ENCODE results near the gene MAP1LC3A.

Gene MAP1LC3A

DNA sequence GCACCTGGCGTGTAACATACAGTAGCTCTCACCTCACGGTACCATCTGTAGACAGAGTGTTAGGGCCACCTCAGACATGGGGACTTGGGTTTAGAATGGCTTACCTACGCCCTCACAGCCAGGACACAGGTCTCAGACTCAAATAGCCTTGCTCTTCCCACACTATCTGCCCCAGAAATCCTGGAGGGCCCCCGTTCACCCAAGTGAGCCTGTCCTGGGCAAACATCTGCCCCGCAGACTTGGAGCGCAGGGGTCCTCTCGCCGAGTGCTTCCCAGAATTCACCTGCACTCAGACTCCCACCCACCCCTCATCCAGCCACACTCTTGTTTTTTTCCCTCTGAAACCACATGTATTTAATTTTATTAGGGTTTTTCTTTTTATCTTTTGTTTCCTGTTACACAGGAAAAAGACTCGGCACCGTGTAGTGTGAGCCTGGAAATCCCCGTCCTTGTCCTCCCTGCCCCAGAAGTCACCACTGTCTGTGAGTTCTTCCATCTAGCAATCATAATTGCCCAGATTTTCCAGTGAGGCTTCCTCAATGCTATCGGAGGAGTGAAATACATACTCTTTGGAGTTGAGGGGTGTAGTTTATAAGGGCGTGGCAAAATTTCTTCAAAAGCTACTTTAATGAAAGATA, 17.1 kb upstream of the MAP1LC3A start:
- Histone ChIP-seq H3K4me1 (ENCODE audit: control insufficient read depth in 2 of 2, insufficient read depth in 1 of 2, low read depth in 1 of 2, low read length in 2 of 2) (peaks cover 0 to 4% of the 10 kb centered on the region in 2 donors), H4K91ac (ENCODE audit: low read depth, low read length, poor library complexity) (no peak overlapping the region), H3K14ac (ENCODE audit: low read length) (no peak overlapping the region), H3K27me3 (ENCODE audit: control insufficient read depth in 3 of 3, insufficient read depth in 3 of 3, low read depth in 1 of 3, low read length in 3 of 3) (no peaks in the 10 kb centered on the region), H3K18ac (ENCODE audit: low read length) (no peak overlapping the region), H3K79me1 (ENCODE audit: low read depth, low read length) (no peaks in the 10 kb centered on the region), H2AK5ac (ENCODE audit: low read depth, low read length) (no peak overlapping the region), H3K23ac (ENCODE audit: low read depth, low read length, poor library complexity) (no peak overlapping the region), H3K4me3 (ENCODE audit: low read length in 2 of 2) (no peak overlapping the region), H4K8ac (ENCODE audit: low read depth, low read length) (no peak overlapping the region), H2BK15ac (ENCODE audit: low read length) (no peak overlapping the region), H2BK12ac (ENCODE audit: low read length) (no peak overlapping the region), H3K36me3 (replicated peaks in 1 of 2; ENCODE audit: control insufficient read depth in 2 of 2, insufficient read depth in 2 of 2, low read length in 2 of 2) (peaks cover 27 to 59% of the 10 kb centered on the region in 2 donors), H2BK120ac (ENCODE audit: low read depth, low read length) (no peak overlapping the region), H3K9me3 (replicated peaks in 1 of 2; ENCODE audit: control insufficient read depth in 2 of 2, insufficient read depth in 1 of 2, low read depth in 1 of 2, low read length in 2 of 2) (no peaks in the 10 kb centered on the region), H2AFZ (ENCODE audit: low read length) (no peak overlapping the region), H3K4me2 (ENCODE audit: insufficient read depth, low read length, poor library complexity, severe bottlenecking) (no peak overlapping the region), H3K27ac (replicated peaks; ENCODE audit: low read length) (no peak overlapping the region), H2BK5ac (ENCODE audit: low read length) (peak overlapping the region; percentile 16), H3K4ac (ENCODE audit: low read length) (no peak overlapping the region), H3K9ac (ENCODE audit: low read depth, low read length, poor library complexity) (no peak overlapping the region)
- no CpG with 5 or more reads among the region's 13 CpGs for WGBS, 2 donors (ENCODE audit: extremely low coverage in 2 of 2, insufficient read length in 2 of 2, insufficient replicate concordance in 1 of 2)
- DNase-seq (ENCODE audit: low spot score) = no peak

DNA sequence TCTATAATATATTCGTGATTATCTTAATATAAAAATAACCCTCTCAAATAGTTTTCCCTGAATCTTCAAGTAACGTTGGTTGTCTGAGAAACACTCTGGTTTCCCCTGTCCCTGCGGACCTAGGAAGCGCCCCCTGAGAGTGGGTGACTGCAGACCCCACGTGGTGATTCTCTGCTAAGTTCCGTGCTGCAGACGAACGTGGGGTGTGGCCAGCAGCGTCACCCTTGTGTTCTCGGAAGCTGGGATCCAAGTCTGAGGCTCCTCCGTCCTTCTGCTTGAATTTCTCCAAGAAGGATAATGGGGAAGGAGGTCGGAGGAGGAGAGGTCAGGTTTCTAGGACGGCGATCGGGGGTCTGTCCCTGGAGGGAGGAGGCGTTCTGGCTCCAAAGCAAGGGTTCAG, 16.6 kb upstream of the MAP1LC3A start:
- H2BK120ac ChIP-seq (ENCODE audit: low read depth, low read length) = no peak overlapping the region

DNA sequence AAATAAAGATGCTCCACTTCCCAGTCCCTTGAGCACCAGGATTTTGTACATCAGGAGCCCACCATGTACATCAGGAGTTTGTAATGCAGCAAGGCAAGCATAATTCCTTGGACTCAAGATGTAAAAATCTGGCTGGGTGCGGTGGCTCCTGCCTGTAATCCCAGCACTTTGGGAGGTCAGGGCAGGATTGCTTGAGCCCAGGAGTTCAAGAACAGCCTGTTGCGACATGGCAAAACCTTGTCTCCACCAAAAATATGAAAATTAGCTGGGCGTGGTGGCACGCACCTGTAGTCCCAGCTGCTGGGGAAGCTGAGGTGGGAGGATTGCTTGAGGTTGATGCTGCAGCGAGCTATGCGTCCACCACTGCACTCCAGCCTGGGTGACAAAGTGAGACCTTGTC, 16.1 kb upstream of the MAP1LC3A start:
- Histone ChIP-seq H4K8ac (ENCODE audit: low read depth, low read length) (no peak overlapping the region), H3K9me3 (replicated peaks in 1 of 2; ENCODE audit: control insufficient read depth in 2 of 2, insufficient read depth in 1 of 2, low read depth in 1 of 2, low read length in 2 of 2) (no peaks in the 10 kb centered on the region), H2AFZ (ENCODE audit: low read length) (no peak overlapping the region), H3K4me2 (ENCODE audit: insufficient read depth, low read length, poor library complexity, severe bottlenecking) (no peak overlapping the region), H4K91ac (ENCODE audit: low read depth, low read length, poor library complexity) (no peak overlapping the region), H3K18ac (ENCODE audit: low read length) (no peak overlapping the region), H3K9ac (ENCODE audit: low read depth, low read length, poor library complexity) (no peak overlapping the region), H3K79me1 (ENCODE audit: low read depth, low read length) (no peaks in the 10 kb centered on the region), H3K4me3 (ENCODE audit: low read length in 2 of 2) (no peak overlapping the region), H3K23ac (ENCODE audit: low read depth, low read length, poor library complexity) (no peak overlapping the region), H3K27me3 (ENCODE audit: control insufficient read depth in 3 of 3, insufficient read depth in 3 of 3, low read depth in 1 of 3, low read length in 3 of 3) (no peaks in the 10 kb centered on the region), H3K4ac (ENCODE audit: low read length) (no peak overlapping the region), H3K14ac (ENCODE audit: low read length) (no peak overlapping the region), H3K36me3 (replicated peaks in 1 of 2; ENCODE audit: control insufficient read depth in 2 of 2, insufficient read depth in 2 of 2, low read length in 2 of 2) (peaks cover 19 to 49% of the 10 kb centered on the region in 2 donors), H3K27ac (replicated peaks; ENCODE audit: low read length) (no peak overlapping the region), H3K4me1 (ENCODE audit: control insufficient read depth in 2 of 2, insufficient read depth in 1 of 2, low read depth in 1 of 2, low read length in 2 of 2) (peaks cover 0 to 4% of the 10 kb centered on the region in 2 donors), H2BK5ac (ENCODE audit: low read length) (no peak overlapping the region), H2BK15ac (ENCODE audit: low read length) (no peak overlapping the region), H2BK120ac (ENCODE audit: low read depth, low read length) (no peak overlapping the region), H2BK12ac (ENCODE audit: low read length) (no peak overlapping the region), H2AK5ac (ENCODE audit: low read depth, low read length) (no peak overlapping the region)
- WGBS, 2 donors (ENCODE audit: extremely low coverage in 2 of 2, insufficient read length in 2 of 2, insufficient replicate concordance in 1 of 2) = no CpG with 5 or more reads among the region's 6 CpGs
- no peak for DNase-seq (ENCODE audit: low spot score)

More for the DNA sequence above, 16.6 kb upstream of the MAP1LC3A start:
- Histone ChIP-seq H3K9ac (ENCODE audit: low read depth, low read length, poor library complexity) (no peak overlapping the region), H3K23ac (ENCODE audit: low read depth, low read length, poor library complexity) (no peak overlapping the region), H3K79me1 (ENCODE audit: low read depth, low read length) (no peaks in the 10 kb centered on the region), H4K8ac (ENCODE audit: low read depth, low read length) (no peak overlapping the region), H3K36me3 (replicated peaks in 1 of 2; ENCODE audit: control insufficient read depth in 2 of 2, insufficient read depth in 2 of 2, low read length in 2 of 2) (peaks cover 24 to 54% of the 10 kb centered on the region in 2 donors), H3K4me1 (ENCODE audit: control insufficient read depth in 2 of 2, insufficient read depth in 1 of 2, low read depth in 1 of 2, low read length in 2 of 2) (peaks cover 0 to 4% of the 10 kb centered on the region in 2 donors), H3K4ac (ENCODE audit: low read length) (no peak overlapping the region), H3K18ac (ENCODE audit: low read length) (no peak overlapping the region), H3K27ac (replicated peaks; ENCODE audit: low read length) (no peak overlapping the region), H2AK5ac (ENCODE audit: low read depth, low read length) (no peak overlapping the region), H2BK12ac (ENCODE audit: low read length) (no peak overlapping the region), H3K27me3 (ENCODE audit: control insufficient read depth in 3 of 3, insufficient read depth in 3 of 3, low read depth in 1 of 3, low read length in 3 of 3) (no peaks in the 10 kb centered on the region), H3K4me3 (ENCODE audit: low read length in 2 of 2) (no peak overlapping the region), H2BK15ac (ENCODE audit: low read length) (no peak overlapping the region), H3K14ac (ENCODE audit: low read length) (no peak overlapping the region), H3K9me3 (replicated peaks in 1 of 2; ENCODE audit: control insufficient read depth in 2 of 2, insufficient read depth in 1 of 2, low read depth in 1 of 2, low read length in 2 of 2) (no peaks in the 10 kb centered on the region), H2BK5ac (ENCODE audit: low read length) (no peak overlapping the region), H3K4me2 (ENCODE audit: insufficient read depth, low read length, poor library complexity, severe bottlenecking) (no peak overlapping the region), H2AFZ (ENCODE audit: low read length) (no peak overlapping the region), H4K91ac (ENCODE audit: low read depth, low read length, poor library complexity) (no peak overlapping the region)
- no CpG with 5 or more reads among the region's 16 CpGs for WGBS, 2 donors (ENCODE audit: extremely low coverage in 2 of 2, insufficient read length in 2 of 2, insufficient replicate concordance in 1 of 2)
- DNase-seq (ENCODE audit: low spot score) = no peak

DNA sequence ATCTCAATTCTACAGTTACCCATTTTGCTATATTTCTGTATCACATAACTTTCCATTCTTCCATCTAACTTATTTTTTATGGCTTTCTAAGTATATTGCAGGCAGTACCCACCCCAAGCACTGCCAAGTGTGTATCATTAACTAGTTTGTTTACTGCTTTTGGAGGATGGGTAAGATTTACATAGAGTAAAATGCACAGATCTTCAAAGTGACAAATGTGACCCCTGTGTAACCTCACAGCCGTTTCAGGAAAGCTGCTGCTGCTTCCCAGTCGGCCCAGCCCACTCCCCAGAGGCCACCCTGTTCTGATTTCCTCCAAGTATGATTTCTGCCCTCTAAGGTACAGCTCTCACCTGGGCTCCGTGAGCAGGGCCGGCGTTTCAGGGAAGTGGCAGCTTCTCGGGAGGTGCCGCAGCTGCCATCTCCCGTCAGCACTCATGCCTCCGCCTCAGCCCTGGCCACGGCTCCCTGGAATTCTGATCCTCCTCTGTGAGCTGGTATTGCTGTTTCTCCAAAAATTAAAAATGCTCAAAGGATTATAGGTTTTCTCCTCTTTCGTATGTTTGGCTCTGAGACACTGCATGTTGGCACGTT, 15.0 kb upstream of the MAP1LC3A start:
- H3K4me1 ChIP-seq (ENCODE audit: control insufficient read depth in 2 of 2, insufficient read depth in 1 of 2, low read depth in 1 of 2, low read length in 2 of 2) = peaks cover 0 to 4% of the 10 kb centered on the region in 2 donors
- no peak overlapping the region for H4K8ac ChIP-seq (ENCODE audit: low read depth, low read length)
- no peak overlapping the region for H3K27ac ChIP-seq (replicated peaks; ENCODE audit: low read length)
- H4K91ac ChIP-seq (ENCODE audit: low read depth, low read length, poor library complexity) = no peak overlapping the region
- no peak overlapping the region for H2BK12ac ChIP-seq (ENCODE audit: low read length)
- no peak overlapping the region for H2AFZ ChIP-seq (ENCODE audit: low read length)
- no peaks in the 10 kb centered on the region for H3K79me1 ChIP-seq (ENCODE audit: low read depth, low read length)
- H3K14ac ChIP-seq (ENCODE audit: low read length) = no peak overlapping the region
- H2BK5ac ChIP-seq (ENCODE audit: low read length) = no peak overlapping the region
- no peak overlapping the region for H3K23ac ChIP-seq (ENCODE audit: low read depth, low read length, poor library complexity)
- no peak for DNase-seq (ENCODE audit: low spot score)
- no peaks in the 10 kb centered on the region for H3K9me3 ChIP-seq (replicated peaks in 1 of 2; ENCODE audit: control insufficient read depth in 2 of 2, insufficient read depth in 1 of 2, low read depth in 1 of 2, low read length in 2 of 2)
- peaks cover 15 to 38% of the 10 kb centered on the region in 2 donors for H3K36me3 ChIP-seq (replicated peaks in 1 of 2; ENCODE audit: control insufficient read depth in 2 of 2, insufficient read depth in 2 of 2, low read length in 2 of 2)
- no peak overlapping the region for H2BK15ac ChIP-seq (ENCODE audit: low read length)
- H3K4me2 ChIP-seq (ENCODE audit: insufficient read depth, low read length, poor library complexity, severe bottlenecking) = no peak overlapping the region
- H3K18ac ChIP-seq (ENCODE audit: low read length) = no peak overlapping the region
- H3K27me3 ChIP-seq (ENCODE audit: control insufficient read depth in 3 of 3, insufficient read depth in 3 of 3, low read depth in 1 of 3, low read length in 3 of 3) = no peaks in the 10 kb centered on the region
- no CpG with 5 or more reads among the region's 12 CpGs for WGBS, 2 donors (ENCODE audit: extremely low coverage in 2 of 2, insufficient read length in 2 of 2, insufficient replicate concordance in 1 of 2)
- H2AK5ac ChIP-seq (ENCODE audit: low read depth, low read length) = no peak overlapping the region
- no peak overlapping the region for H3K4ac ChIP-seq (ENCODE audit: low read length)
- H2BK120ac ChIP-seq (ENCODE audit: low read depth, low read length) = no peak overlapping the region
- H3K4me3 ChIP-seq (ENCODE audit: low read length in 2 of 2) = no peak overlapping the region
- no peak overlapping the region for H3K9ac ChIP-seq (ENCODE audit: low read depth, low read length, poor library complexity)

All from neuronal stem cell (in vitro differentiated cells).